GM18909 (cell line): ENCODE measurements around the gene MID1.

Source experiments
- ATAC-seq: cut with Tn5 transposase; IDR thresholded peaks from one replicate; pipeline ENCODE4 v1.9.1; 2021; ENCODE audit warnings: mild to moderate bottlenecking; ENCODE audit not compliant: unreplicated experiment, poor library complexity

The MID1 gene

GRCh38 chrX:10506781-10507180 lies 113.6 kb downstream of the MID1 start:
- ATAC-seq, result no peak

- no peak for ATAC-seq
Observed at GRCh38 chrX:10505726-10506125, 114.7 kb downstream of the MID1 start.

GRCh38 chrX:10502961-10503360 lies 117.4 kb downstream of the MID1 start:
- ATAC-seq, result no peak

GRCh38 chrX:10501611-10502010 lies 118.8 kb downstream of the MID1 start:
- no peak for ATAC-seq

GRCh38 chrX:10496345-10496965 lies 123.9 kb downstream of the MID1 start:
- ATAC-seq, result no peak

GRCh38 chrX:10495677-10496076 lies 124.7 kb downstream of the MID1 start:
- ATAC-seq, result no peak

GRCh38 chrX:10492250-10492649 lies 128.1 kb downstream of the MID1 start:
- no peak for ATAC-seq

GRCh38 chrX:10486373-10486772 lies 134.0 kb downstream of the MID1 start:
- ATAC-seq, result no peak

- ATAC-seq, result no peak
Observed at GRCh38 chrX:10485326-10485725, 135.1 kb downstream of the MID1 start.

GRCh38 chrX:10484683-10485247 lies 135.6 kb downstream of the MID1 start:
- ATAC-seq, result no peak

- ATAC-seq, result no peak
Observed at GRCh38 chrX:10483191-10483831, 137.1 kb downstream of the MID1 start.

GRCh38 chrX:10482708-10483107 lies 137.7 kb downstream of the MID1 start:
- no peak for ATAC-seq

GRCh38 chrX:10482261-10482660 lies 138.1 kb downstream of the MID1 start:
- peak; percentile 75 for ATAC-seq

- no peak for ATAC-seq
Observed at GRCh38 chrX:10480861-10481260, 139.5 kb downstream of the MID1 start.

GRCh38 chrX:10479508-10479907 lies 140.9 kb downstream of the MID1 start:
- ATAC-seq, result no peak

- ATAC-seq, result no peak
Observed at GRCh38 chrX:10477525-10477924, 142.9 kb downstream of the MID1 start.

GRCh38 chrX:10474913-10475568 lies 145.3 kb downstream of the MID1 start:
- ATAC-seq, result no peak

- ATAC-seq, result no peak
Observed at GRCh38 chrX:10474510-10474909, 145.9 kb downstream of the MID1 start.

- ATAC-seq, result no peak
Observed at GRCh38 chrX:10471418-10471817, 149.0 kb downstream of the MID1 start.

GRCh38 chrX:10470009-10470408 lies 150.4 kb downstream of the MID1 start:
- ATAC-seq, result no peak

- ATAC-seq, result no peak
Observed at GRCh38 chrX:10467793-10468192, 152.6 kb downstream of the MID1 start.
